M059J (cell line): Measurements from ENCODE around the gene ATF5. TPM values are rescaled to one million over a fixed set of nuclear protein-coding genes. Genes with fewer than 3 reads are reported as not detected.
A peak's percentile ranks its signal among the peaks of the same experiment; 100 is the strongest.

Source experiments
- DNase-seq: peaks from one replicate; pipeline ENCODE4 v3.0.0-alpha.2; 2012; ENCODE audit warnings: low read depth
- total RNA-seq: library from RNA; depleted of rRNA; stranded (reverse); fragments of >200 nt; shearing (Covaris generic); gene quantifications from 2 replicates; pipeline ENCODE4 v1.2.3, GENCODE V29; 2014

Gene ATF5
- total RNA-seq, 1 experiment from 2014 or later, result 20.5 TPM

GRCh38 chr19:49894879-49895565 is 34.0 kb upstream of the ATF5 start:
- no peak for DNase-seq

GRCh38 chr19:49895566-49896297 is 33.3 kb upstream of the ATF5 start:
- no peak for DNase-seq

GRCh38 chr19:49896863-49897621 is 32.0 kb upstream of the ATF5 start, which contains the start of gene IL4I1:
TSS of gene IL4I1 (minus strand) at chr19:49896887. CDS start at chr19:49896160, 727 bp downstream.
- peak; percentile 74 for DNase-seq

DNA sequence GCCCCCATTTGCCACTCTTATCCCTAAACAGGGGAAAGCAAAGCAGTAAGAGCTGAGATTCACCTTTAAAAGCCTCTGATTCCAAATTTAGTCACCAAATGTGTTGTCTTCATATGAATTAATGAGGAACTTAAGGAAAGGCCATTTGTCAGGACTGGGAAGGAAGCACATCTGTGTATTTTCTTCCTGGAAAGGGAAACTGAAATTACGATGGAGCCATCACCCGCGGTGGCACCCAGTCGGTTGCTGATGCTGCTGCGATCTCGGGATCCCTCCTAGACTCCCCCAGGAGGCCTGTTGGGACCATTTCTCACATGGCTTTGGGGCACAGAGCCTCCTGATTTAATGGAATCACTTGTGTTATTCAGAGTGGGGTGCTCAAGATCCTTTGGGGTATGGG is 24.9 kb upstream of the ATF5 start:
- no peak for DNase-seq

- no peak for DNase-seq
These were observed 22.0 kb upstream of the ATF5 start for GRCh38 chr19:49906879-49907564.

DNA sequence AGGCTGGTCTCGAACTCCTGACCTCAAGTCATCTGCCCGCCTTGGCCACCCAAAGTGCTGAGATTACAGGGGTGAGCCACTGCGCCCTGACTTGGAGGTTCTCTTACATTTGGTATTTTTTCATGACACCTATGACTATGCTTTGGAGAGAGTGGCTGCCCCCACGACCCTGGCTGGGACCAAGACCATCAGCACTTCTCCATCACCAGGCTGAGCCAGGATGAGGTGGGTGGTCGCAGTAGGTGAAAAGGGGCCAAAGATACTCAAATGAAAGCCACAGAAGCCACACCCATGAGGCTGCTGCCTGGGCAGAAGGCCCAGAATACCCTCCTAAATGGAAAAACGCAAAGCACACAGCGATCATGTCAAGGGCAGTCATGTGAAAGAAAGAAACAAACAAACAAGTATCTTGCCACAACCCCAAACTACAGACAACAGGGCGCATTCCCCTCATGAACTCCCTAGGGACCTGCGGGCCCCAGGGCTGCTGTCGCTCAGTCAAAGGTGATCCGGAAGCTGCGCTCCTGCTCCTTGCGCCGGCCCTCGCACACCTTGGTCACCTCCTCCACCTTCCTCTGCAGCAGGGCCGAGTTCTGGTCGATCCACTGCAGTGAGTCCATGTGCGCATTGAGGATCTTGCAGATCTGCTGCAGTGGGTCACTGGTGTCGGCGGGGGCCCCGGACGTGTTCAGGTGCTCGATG is 21.1 kb upstream of the ATF5 start:
- DNase-seq, result no peak

DNA sequence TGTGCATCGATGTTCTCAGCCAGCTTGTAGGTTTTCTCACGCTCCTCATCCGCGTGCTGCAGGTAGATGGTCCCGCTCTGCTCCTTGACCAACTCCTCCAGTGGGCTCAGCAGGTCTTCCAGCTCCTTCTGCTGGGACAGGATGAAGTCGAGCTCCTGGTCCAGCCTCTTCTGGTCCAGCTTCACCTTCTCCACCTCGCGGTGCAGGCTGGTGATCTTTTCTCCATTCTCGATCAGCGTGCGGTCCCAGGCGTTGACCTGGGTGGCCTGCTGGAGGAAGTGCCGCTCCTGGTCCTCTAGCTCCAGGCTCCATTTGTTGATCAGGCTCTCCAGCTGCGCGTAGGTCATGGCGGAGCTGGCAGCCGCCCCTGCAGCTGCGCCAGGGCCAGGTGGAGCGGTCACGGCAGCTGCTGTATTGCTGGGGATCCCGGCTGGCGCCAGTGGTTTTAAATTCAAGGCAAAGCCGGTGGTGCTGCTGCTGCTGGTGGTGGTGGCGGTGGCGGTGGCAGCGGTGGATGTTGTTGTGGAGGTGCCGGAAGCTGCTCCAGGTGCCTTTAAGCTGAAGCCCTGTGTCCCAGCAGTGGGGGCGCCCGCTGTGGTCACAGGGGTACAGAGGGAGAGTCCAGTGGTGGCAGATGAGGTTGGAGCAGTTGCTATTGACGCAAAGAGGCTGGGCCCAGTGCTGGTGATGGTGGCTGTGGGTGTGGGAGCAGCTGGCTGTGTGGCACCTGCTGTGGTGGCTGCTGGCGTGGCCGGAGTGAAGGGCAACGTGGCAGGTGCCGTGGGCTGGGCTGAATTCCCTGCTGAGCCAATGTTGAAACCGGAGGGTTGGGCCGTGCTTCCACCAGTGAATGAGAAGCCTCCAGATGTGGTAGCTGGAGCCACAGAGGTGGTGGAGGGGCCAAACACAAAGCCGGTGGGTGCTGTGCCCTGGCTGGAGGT is 20.3 kb upstream of the ATF5 start:
- DNase-seq, result no peak

DNA sequence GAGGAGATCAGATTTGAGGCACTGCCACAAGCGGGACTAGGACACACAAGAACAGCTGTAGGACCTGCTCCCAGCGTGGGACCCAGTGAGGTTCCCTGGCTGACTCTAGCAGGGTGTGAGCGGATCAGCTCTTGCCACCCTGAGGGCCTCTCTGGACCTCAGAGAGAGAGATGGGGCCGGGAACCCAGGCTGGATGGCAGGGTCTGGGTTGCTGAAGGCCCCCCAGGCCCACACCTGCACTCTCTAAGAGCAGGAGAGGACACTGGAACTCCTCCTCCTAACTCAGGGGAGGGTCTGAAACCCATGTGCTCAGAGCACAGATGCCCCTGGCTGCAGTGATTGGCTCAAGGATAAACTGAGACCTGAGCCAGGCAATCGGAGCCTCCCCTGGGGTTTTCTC is 18.8 kb upstream of the ATF5 start:
- DNase-seq, result no peak

DNA sequence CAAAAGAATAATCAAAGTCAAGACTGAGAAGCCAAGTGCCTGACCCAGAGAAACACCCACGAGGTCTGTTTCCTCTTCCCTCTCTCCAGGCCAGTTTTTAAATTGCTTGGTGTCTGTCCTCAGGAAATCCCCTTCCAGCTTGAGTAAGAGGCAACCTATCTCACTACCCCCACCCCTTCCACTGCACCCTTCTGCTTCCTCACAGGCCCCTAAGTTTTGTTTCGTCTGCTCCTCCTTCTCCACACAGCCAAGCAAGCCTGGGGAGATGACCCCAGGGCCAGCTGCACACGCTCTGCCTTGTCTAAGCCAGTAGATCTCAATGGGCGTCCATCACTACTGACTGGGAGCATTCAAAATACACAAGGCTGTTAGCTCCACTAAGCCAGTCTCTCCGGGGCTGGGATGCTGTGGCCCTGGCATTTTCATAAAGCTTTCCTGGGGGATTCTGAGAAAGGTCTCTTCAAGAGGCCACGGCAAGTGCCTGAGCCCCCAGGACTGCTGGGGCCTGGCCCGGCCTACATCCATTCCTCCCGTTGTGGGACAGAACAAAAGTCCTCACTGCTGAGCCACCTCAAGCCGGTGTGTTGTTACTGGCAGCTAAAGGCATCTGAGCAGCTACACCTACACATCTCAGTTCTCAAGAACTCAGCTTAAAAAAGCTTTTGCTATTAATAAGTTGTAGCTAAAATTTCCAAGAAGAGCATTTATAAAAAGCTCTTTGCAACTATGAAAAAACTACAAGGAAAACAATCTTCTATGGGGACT is 17.4 kb upstream of the ATF5 start:
- no peak for DNase-seq

GRCh38 chr19:49912965-49913685 is 15.9 kb upstream of the ATF5 start:
- DNase-seq, result no peak

GRCh38 chr19:49913720-49914119 is 15.3 kb upstream of the ATF5 start:
- DNase-seq, result no peak

DNA sequence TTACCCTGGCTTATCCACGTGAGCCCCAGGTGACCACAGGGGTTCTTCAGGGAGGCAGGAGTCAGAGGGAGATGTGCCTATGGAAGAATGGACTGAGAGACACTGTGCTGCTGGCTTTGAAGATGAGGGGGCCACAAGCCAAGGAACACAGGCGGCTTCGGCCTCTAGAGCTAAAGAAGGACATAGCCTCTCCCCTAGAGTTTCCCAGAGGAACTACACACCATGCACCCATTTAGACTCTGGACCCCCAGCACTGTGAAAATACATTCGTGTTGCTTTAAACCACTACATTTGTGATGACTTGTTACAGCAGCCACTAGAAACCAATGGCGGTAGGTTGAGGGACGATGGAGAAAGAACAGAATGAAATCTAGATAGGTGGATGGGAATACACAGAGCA is 13.7 kb upstream of the ATF5 start:
- DNase-seq, result no peak

DNA sequence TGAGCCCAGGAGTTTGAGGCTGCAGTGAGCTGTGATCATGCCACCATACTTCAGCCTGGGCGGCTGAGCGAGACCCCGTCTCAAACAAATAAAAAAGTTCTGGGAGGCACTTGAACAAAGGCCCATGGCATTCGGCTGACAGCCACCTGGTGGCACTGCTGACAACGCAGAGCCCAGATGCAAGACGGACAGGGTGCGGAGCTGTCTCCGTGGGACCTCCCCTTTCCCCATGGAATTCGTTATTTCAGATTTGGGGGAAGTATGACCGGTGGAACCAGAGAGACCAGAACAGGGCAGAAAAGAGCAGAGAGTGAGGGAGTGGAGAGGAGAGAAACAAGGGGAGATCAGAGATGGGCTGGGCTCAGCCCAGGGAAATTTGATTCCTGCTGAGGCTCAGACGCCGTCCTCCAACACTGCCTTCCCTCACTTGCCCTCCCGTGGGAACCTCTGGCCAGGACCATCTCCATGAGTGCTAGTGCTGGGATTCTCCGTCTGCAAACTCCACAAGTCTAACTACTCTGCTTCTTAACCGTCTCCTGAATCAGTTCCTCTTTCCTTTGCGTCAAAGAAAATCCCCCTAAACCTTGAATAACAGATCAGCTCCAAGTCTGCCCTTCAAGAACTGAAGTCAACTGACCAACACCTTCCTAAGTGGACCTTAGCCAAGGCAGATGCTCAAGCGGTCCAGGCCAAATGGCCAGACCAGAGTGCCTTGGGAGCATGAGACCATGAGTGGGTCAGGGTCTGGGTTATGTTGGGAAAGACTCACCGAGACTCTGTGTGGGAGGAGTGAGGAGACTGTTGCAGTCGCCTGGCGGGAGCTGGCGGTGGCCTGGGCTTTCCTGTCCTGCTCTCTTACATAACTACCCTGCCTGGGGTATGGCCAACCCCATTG is 11.9 kb upstream of the ATF5 start:
- no peak for DNase-seq

GRCh38 chr19:49918089-49918488 is 10.9 kb upstream of the ATF5 start:
- DNase-seq, result no peak

- no peak for DNase-seq
These were observed 8.2 kb upstream of the ATF5 start for GRCh38 chr19:49920624-49921363.

GRCh38 chr19:49921871-49922795 is 6.9 kb upstream of the ATF5 start:
- peak; percentile 76 for DNase-seq
